CD4-positive, alpha-beta T cell treated with Interleukin-4 for 4 hours (primary cell): ENCODE measurements around the gene CABCOCO1.

Experiments used
- DNase-seq: peaks from one replicate; pipeline ENCODE4 v3.0.0-alpha.2; 2020

CABCOCO1 gene

GRCh38 chr10:61791216-61791615, 128.5 kb downstream of the CABCOCO1 start:
- DNase-seq, result no peak

GRCh38 chr10:61792097-61792716, 129.5 kb downstream of the CABCOCO1 start:
- DNase-seq, result no peak

- DNase-seq, result no peak
These were observed 130.2 kb downstream of the CABCOCO1 start for GRCh38 chr10:61792921-61793320.

- no peak for DNase-seq
These were observed 131.3 kb downstream of the CABCOCO1 start for GRCh38 chr10:61793760-61794703.

GRCh38 chr10:61795147-61795546, 132.4 kb downstream of the CABCOCO1 start:
- DNase-seq, result no peak

- no peak for DNase-seq
These were observed 132.8 kb downstream of the CABCOCO1 start for GRCh38 chr10:61795551-61795950.

GRCh38 chr10:61796785-61797184, 134.1 kb downstream of the CABCOCO1 start:
- no peak for DNase-seq

GRCh38 chr10:61797304-61798153, 134.8 kb downstream of the CABCOCO1 start:
- no peak for DNase-seq

GRCh38 chr10:61798713-61799112, 136.0 kb downstream of the CABCOCO1 start:
- no peak for DNase-seq

- no peak for DNase-seq
These were observed 138.8 kb downstream of the CABCOCO1 start for GRCh38 chr10:61801484-61801883.

GRCh38 chr10:61803269-61803668, 140.5 kb downstream of the CABCOCO1 start:
- DNase-seq, result no peak

GRCh38 chr10:61804414-61804813, 141.7 kb downstream of the CABCOCO1 start:
- DNase-seq, result no peak

- DNase-seq, result no peak
These were observed 142.4 kb downstream of the CABCOCO1 start for GRCh38 chr10:61805091-61805490.

GRCh38 chr10:61810263-61810662, 147.5 kb downstream of the CABCOCO1 start:
- DNase-seq, result no peak

- DNase-seq, result no peak
These were observed 149.5 kb downstream of the CABCOCO1 start for GRCh38 chr10:61812052-61812721.

GRCh38 chr10:61812920-61813319, 150.2 kb downstream of the CABCOCO1 start:
- DNase-seq, result no peak

GRCh38 chr10:61814160-61814559, 151.4 kb downstream of the CABCOCO1 start:
- no peak for DNase-seq

- no peak for DNase-seq
These were observed 152.8 kb downstream of the CABCOCO1 start for GRCh38 chr10:61815496-61815895.
